SH-SY5Y (cell line): ENCODE measurements around the gene CADM2.

Experiments
- GATA2 ChIP-seq: IDR thresholded peaks from 2 replicates; pipeline ENCODE4 v1.6.1; 2011; ENCODE audit warnings: mild to moderate bottlenecking, low read depth, low read length
- GATA3 ChIP-seq: IDR thresholded peaks from 2 replicates; pipeline ENCODE4 v1.6.1; 2011; ENCODE audit warnings: low read depth, mild to moderate bottlenecking, low read length, moderate library complexity

- no peak for TF ChIP-seq GATA3
- TF ChIP-seq GATA2, result no peak
Observed at GRCh38 chr3:86046436-86047136, 1087.8 kb downstream of the CADM2 start.
